ENCODE results near the gene KERA.

- TF ChIP-seq ZZZ3 (IDR thresholded peaks at IDR 0.05) (no peak), CCAR2 (IDR thresholded peaks at IDR 0.05; ENCODE audit: low read depth, low read length) (no peak), CTCF (IDR thresholded peaks at IDR 0.05 in 2 of 3, conservative IDR thresholded peaks at IDR 0.05 in 1 of 3; ENCODE audit: insufficient read depth in 2 of 3, low read depth in 1 of 3, low read length in 3 of 3) (no peak), ZNF512 (tag; IDR thresholded peaks at IDR 0.05) (no peak), ETV6 (IDR thresholded peaks at IDR 0.05; ENCODE audit: borderline replicate concordance in 1 of 2, low read depth in 2 of 2, low read length in 1 of 2) (no peak), ETV6 (CRISPR knock-in tag; IDR thresholded peaks at IDR 0.05; ENCODE audit: borderline replicate concordance) (no peak), POLR2A (conservative IDR thresholded peaks at IDR 0.05) (no peak), SREBF1 (IDR thresholded peaks at IDR 0.05; ENCODE audit: borderline replicate concordance, low read depth, low read length) (no peak), RFX7 (CRISPR knock-in tag; IDR thresholded peaks at IDR 0.05) (no peak), RBM14 (IDR thresholded peaks at IDR 0.05; ENCODE audit: borderline replicate concordance, insufficient read depth, low read depth, low read length) (no peak), SMAD2 (IDR thresholded peaks at IDR 0.05; ENCODE audit: low read depth, low read length) (no peak)
These were observed 3.3 kb upstream of the KERA start for GRCh38 chr12:91061091-91061490.
